Esophagus muscularis mucosa (tissue), 4 donors: Measurements from ENCODE around the gene CCNL2.

ENCODE experiments used
- EP300 ChIP-seq: sonication (generic); formaldehyde crosslinking; IDR thresholded peaks from one replicate; pipeline ENCODE4 v1.6.1; 2017; ENCODE audit warnings: antibody characterized with exemption
- POLR2A ChIP-seq: fragments of 450-650 bp; IDR thresholded peaks from one replicate; pipeline ENCODE4 v1.6.1; 2017; ENCODE audit warnings: antibody characterized with exemption, moderate library complexity, mild to moderate bottlenecking, low read depth
- POLR2AphosphoS5 ChIP-seq, 2 donors: sonication (generic); formaldehyde crosslinking; IDR thresholded peaks; one replicate each; pipeline ENCODE4 v1.6.1; 2017; ENCODE audit warnings: antibody characterized with exemption in 2 of 2
- TF ChIP-seq, protein P1 (sequence below), 3 experiments: fragments of 200-600 bp in 2 of 3; fragments of 450-650 bp in 1 of 3; sonication (generic) in 2 of 3; IDR thresholded peaks; one replicate each; pipeline ENCODE4 v1.5.1; 2017 to 2019; ENCODE audit warnings: antibody characterized with exemption in 3 of 3, mild to moderate bottlenecking in 2 of 3, moderate library complexity in 1 of 3

GRCh38 chr1:1398677-1399186 is 403 bp downstream of the CCNL2 start:
- no peak for TF ChIP-seq POLR2A
- TF ChIP-seq, protein P1, sequence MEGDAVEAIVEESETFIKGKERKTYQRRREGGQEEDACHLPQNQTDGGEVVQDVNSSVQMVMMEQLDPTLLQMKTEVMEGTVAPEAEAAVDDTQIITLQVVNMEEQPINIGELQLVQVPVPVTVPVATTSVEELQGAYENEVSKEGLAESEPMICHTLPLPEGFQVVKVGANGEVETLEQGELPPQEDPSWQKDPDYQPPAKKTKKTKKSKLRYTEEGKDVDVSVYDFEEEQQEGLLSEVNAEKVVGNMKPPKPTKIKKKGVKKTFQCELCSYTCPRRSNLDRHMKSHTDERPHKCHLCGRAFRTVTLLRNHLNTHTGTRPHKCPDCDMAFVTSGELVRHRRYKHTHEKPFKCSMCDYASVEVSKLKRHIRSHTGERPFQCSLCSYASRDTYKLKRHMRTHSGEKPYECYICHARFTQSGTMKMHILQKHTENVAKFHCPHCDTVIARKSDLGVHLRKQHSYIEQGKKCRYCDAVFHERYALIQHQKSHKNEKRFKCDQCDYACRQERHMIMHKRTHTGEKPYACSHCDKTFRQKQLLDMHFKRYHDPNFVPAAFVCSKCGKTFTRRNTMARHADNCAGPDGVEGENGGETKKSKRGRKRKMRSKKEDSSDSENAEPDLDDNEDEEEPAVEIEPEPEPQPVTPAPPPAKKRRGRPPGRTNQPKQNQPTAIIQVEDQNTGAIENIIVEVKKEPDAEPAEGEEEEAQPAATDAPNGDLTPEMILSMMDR (IDR thresholded peaks at IDR 0.05) = no peak
- TF ChIP-seq POLR2AphosphoS5 (IDR thresholded peaks at IDR 0.05) = no peak
- TF ChIP-seq EP300 = no peak
